Measurements from ENCODE around the gene HYOU1. TPM values are rescaled to one million over a fixed set of nuclear protein-coding genes. Genes with fewer than 3 reads are reported as not detected.

HYOU1 gene
- total and polyA plus RNA-seq, 2 of the 8 experiments (the other 6 are each of a cell fraction or from before 2014, with no cell fraction given) = 239 to 295 TPM

GRCh38 chr11:119062779-119063178 is 5.8 kb upstream of the HYOU1 start:
- Histone ChIP-seq H3K9me3 (ENCODE audit: insufficient read depth in 2 of 2, low read depth in 1 of 2, low read length in 1 of 2) (no peaks in the 10 kb centered on the region; a peak in 1 of 4 replicates), H3K4me1 (replicated peaks in 1 of 4; ENCODE audit: control insufficient read depth in 3 of 4, insufficient read depth in 4 of 4, low read length in 3 of 4) (peaks cover 0 to 3% (median under 1%) of the 10 kb centered on the region in 4 experiments; a peak in 3 of 7 replicates), H3K18ac (ENCODE audit: extremely low read depth, low read length) (no peak overlapping the region), H3K23me2 (ENCODE audit: low read depth, low read length) (no peaks in the 10 kb centered on the region), H2BK20ac (ENCODE audit: low read length) (no peak overlapping the region), H3K9ac (replicated peaks in 1 of 4; ENCODE audit: extremely low read depth in 1 of 4, low read depth in 3 of 4, low read length in 3 of 4) (no peak overlapping the region), H4K8ac (ENCODE audit: extremely low read depth, insufficient read depth, low read length) (no peak overlapping the region), H3K27ac (ENCODE audit: low read depth, low read length) (no peak overlapping the region), H4K20me1 (replicated peaks in 1 of 2; ENCODE audit: control insufficient read depth in 1 of 2, insufficient read depth in 2 of 2, low read length in 2 of 2) (no peaks in the 10 kb centered on the region), H2AK5ac (ENCODE audit: low read depth, low read length) (no peak overlapping the region), H3K14ac (ENCODE audit: insufficient read length) (no peak overlapping the region), H2BK15ac (ENCODE audit: low read length) (no peak overlapping the region), H3K56ac (replicated peaks; ENCODE audit: insufficient read length, low read depth, low read length) (no peak overlapping the region), H3K23ac (ENCODE audit: insufficient read length) (no peak overlapping the region), H3K4me3 (ENCODE audit: extremely low read depth in 1 of 4, insufficient read depth in 2 of 4, low read depth in 3 of 4, low read length in 4 of 4) (no peak overlapping the region), H3K4me2 (ENCODE audit: insufficient read depth in 1 of 2, low read depth in 2 of 2, low read length in 2 of 2) (no peak overlapping the region), H4K5ac (ENCODE audit: insufficient read length, low read depth, low read length) (no peak overlapping the region), H2BK12ac (ENCODE audit: low read depth, low read length) (no peak overlapping the region), H4K91ac (replicated peaks; ENCODE audit: insufficient read length, low read length) (no peak overlapping the region), H3K36me3 (ENCODE audit: control insufficient read depth in 2 of 4, insufficient read depth in 4 of 4, low read length in 3 of 4) (no peaks in the 10 kb centered on the region), H3K79me2 (ENCODE audit: control insufficient read depth in 1 of 2, insufficient read depth in 2 of 2, low read length in 2 of 2) (peaks cover 0 to under 1% of the 10 kb centered on the region in 2 experiments; a peak in 1 of 4 replicates), H2BK120ac (replicated peaks; ENCODE audit: low read depth, low read length) (no peak overlapping the region), H2AFZ (ENCODE audit: low read length) (no peak overlapping the region), H2BK5ac (ENCODE audit: low read depth, low read length) (no peak overlapping the region), H3K79me1 (ENCODE audit: low read depth, low read length) (no peaks in the 10 kb centered on the region), H3K4ac (replicated peaks; ENCODE audit: insufficient read length, low read depth, low read length) (no peak overlapping the region), H3K27me3 (replicated peaks in 1 of 4; ENCODE audit: control insufficient read depth in 3 of 4, extremely low read depth in 1 of 4, insufficient read depth in 3 of 4, low read length in 3 of 4) (no peaks in the 10 kb centered on the region)
- TF ChIP-seq BCL11A (IDR thresholded peaks at IDR 0.05; ENCODE audit: low read depth in 2 of 2, low read length in 2 of 2) (no peak), CBX5 (IDR thresholded peaks at IDR 0.05; ENCODE audit: low read depth, low read length) (no peak), SRF (IDR thresholded peaks at IDR 0.05; ENCODE audit: low read depth, low read length) (no peak)
- 91% methylated on average over 5 of the region's 5 CpGs; no CpG with 5 or more reads in 1 of the 2 experiments for WGBS, 2 experiments (ENCODE audit: extremely low coverage in 1 of 2, insufficient coverage in 1 of 2, insufficient read length in 1 of 2, insufficient replicate concordance in 2 of 2, low coverage in 1 of 2, low lambda C conversion rate in 2 of 2, missing lambda C conversion rate in 1 of 2)
- POLR2A ChIA-PET (ENCODE audit: partially characterized antibody) = interaction anchor here (0.6 to 2.2 kb wide), 2 partner anchors 8 to 22 kb away, joined by 3 to 7 read pairs; partner anchors contain the start of gene HMBS
- FAIRE-seq (no peak), DNase-seq (ENCODE audit: low read depth in 1 of 2, low spot score in 2 of 2) (no peak)
- CTCF ChIA-PET (ENCODE audit: partially characterized antibody) = interaction anchor here (0.7 to 1.9 kb wide), 7 partner anchors 11 to 510 kb away, joined by 3 to 7 read pairs (median 3); partner anchors contain the start of gene MCAM

All from H1 (cell line).